ENCODE results near the gene HOXC9.

The HOXC9 gene

DNA sequence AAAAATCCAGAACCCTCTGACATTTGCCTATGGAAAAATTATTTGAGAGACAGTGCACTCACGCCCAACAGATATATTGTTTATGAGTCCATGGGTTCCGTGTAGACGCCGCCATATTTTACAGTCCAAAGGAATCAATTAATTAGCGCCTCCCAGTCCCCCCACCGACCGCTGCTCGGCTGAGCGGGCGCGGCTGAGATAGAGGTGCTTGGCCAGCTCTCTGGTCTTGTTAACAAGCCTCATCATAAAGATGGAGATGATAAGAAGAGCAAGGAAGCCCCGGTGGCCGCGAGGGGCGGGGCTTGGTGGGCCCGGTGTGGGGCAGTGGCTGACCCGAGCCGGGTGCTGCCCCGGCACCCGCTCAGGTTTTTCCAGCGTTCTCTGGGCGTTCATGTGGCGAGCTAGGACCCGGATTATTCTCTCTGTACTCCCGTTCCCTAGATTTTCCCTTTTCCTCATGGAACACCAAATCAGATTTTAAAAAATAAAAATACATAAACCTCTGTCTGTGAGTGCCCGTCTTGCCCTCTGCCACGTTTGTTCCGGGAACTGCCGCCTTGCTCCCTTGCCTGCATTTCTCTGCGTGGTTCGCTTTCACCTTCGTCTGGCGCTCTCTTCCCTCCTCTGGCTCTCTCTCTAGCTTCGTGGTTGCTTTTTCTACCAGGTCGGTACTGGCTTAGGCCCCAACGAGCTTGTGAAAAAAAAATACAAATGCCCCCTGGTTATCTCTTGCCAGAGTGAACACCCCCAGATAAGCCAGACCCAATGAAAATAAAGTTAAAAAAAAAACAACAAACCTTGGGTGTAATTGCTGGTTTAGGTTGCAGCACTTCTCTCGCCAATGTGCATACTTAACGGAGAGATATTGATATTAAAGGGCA, 36.3 kb upstream of the HOXC9 start:
- no peak for DNase-seq

DNA sequence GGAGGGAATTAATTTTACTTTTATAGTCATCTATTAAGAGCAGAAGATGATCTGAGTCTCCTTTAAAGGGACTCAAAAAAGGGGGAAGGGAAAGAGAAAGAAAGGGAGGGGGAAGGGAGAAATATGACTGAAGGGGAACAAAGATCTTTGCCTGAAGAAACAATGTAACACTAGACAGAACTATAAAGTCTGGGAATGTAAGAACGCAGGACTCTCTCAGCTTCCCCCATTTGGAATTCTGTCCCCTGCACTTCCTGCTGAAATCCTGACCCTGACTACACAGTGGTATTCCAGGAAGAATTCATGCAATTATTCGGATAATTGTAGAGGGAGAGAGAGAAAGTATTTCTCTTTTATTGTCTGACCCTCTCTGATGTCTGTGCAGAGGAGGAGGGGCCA, 35.6 kb upstream of the HOXC9 start:
- DNase-seq = no peak

DNA sequence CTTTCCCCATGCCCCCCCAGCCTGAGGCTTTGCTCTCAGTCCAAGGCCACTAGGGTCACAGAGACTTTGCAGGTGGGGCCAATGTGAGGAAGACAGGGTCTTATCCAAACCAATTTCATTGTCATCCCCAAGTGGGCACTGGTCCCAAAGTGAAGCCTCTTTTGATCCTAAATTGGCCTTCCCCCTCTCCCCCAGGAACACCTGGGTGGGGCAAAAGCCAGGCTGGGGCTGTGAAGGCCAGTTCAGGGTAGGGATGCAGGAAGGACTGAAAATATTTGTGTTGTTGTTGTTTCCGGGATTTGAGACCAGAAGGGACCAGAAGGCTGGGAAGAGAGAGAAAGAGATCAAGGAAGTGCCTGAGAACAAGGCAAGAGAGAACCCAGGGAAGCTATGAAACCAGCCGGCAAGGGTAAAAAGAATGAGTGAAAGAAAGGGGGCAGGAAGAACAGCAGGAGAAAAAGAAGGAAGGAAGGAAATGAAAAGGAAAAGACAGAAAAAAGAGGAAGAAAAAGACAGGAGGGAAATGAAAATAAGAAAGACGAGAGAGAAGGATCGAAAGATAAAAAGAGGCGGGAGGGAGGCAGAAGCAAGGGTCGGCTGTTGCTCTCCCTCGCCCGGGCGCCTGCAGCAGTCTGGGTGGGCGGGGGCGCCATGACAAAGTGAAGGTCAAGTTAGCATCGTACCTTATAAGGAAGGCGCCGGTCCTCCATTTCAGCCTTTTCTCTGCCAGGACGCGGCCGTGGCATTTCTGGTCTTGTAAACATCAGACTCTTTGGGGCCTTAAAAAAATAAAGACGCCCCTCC, 34.5 kb upstream of the HOXC9 start:
- peak; percentile 81 for DNase-seq

DNA sequence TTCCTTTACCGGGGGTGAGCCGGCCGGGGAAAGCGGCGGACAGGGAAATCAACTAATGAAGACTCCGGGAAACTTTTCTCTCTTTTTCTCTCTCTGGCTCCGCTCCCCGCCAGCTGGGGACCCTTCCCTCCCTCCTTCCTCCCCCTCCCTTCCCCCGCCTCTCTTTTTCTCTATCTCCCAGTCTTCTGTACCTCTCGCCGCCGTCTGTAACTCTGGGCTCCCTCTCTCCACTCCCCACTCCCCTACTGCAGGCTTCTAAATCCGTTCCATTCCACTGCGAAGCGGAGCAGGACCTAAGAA, 33.9 kb upstream of the HOXC9 start:
- DNase-seq = no peak

DNA sequence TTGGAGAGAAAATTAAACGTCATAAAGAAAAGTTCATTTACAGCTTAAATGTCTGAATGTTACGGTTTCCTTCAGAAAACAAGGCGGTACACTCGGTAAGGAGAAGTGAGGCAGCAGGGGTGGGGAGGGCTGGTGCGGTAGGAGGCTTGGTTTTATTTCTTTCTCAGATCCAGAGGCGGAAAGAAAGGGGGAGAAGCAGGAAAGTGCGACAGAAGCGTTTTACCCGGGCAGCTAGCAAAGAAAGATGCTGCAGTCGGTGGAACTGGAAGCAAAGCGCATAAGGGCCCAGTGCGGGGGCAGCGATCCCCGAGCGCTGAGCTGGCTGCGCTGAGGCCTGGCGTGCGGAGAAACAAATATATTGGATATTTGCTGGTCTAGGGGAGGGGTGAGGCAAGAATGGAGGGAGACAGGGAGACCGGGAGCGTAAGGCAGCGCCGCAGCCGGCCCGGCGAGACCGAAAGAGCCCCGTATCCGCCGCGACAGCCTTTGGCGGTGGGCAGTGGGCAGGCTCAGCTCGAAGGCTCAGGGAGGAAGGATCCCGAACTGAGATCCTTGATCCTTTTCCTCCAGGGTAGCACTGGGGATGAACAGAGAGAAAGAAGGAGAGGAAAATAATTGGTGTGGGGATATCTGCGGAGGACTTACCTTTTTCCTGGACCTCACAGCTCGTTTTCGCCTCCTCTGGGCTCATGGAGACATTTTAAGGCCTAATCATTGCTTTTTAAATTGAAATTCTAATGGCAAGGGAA, 33.4 kb upstream of the HOXC9 start:
- DNase-seq = peak; percentile 53

DNA sequence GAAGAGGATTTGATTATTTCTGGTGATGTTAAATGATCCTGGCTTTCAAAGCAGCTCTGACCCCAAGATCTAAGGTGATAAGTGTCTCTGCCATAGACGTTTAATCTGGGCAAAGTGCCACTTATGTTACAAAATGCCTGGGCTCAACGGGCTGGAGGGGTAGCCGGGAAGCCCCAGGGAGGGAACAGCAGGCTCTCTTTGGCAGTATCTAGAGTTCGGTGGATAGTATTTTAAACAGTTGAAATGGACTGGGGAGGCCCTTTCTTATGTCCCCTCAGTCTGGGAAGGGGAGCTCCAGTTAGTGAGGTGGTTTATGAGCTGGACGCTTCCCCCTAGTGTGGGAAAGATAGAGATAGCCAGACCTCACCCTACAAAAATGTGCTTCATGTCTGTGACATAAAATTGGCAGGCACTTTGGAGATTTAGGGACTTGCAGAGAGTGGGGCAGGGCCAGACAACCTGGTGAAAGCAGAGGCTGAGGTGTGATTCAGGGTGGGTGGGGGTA, 32.5 kb upstream of the HOXC9 start:
- no peak for DNase-seq

DNA sequence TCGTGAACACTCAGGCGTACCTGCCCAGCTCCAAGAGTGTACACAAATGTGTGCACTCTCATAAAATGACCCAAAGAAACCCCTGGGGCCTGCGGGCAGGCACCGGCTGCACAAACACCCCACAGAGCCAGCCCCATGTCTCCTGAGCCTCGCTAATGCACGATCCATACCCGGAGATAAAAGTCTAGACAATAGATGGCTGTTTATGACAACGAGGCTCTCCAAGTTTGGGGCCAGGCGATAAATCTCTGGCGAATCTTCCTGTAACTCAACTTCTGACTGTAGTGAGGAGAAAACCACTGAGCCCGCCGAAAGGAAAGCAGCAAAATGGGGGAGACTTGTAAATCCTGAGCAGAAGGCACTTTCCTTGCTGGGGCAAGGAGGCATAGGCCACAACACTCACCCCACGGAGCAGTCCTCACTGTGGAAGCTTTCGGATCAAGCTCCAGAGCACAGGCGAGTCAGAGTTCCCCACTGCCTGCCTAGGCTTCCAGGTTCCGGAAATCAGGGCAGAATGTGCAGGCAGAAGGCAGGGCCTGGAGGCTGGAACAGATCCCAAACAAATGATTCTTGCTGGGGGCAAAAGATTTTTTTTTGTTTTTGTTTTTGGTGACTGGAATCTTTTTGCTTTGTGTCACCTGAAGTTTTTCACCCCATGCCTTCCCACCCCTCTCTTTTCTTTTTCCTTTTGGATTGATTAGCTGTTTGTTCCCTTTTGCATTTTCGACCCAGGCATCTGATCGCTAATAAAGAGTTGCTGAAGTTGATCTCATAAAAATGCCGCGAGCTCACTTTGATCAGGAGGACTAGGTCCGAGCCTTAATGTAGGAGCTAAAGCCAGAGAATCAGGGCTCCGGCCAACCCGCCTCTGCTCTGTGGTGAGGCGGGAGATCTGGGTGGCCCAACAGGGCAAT, 31.5 kb upstream of the HOXC9 start:
- no peak for DNase-seq

DNA sequence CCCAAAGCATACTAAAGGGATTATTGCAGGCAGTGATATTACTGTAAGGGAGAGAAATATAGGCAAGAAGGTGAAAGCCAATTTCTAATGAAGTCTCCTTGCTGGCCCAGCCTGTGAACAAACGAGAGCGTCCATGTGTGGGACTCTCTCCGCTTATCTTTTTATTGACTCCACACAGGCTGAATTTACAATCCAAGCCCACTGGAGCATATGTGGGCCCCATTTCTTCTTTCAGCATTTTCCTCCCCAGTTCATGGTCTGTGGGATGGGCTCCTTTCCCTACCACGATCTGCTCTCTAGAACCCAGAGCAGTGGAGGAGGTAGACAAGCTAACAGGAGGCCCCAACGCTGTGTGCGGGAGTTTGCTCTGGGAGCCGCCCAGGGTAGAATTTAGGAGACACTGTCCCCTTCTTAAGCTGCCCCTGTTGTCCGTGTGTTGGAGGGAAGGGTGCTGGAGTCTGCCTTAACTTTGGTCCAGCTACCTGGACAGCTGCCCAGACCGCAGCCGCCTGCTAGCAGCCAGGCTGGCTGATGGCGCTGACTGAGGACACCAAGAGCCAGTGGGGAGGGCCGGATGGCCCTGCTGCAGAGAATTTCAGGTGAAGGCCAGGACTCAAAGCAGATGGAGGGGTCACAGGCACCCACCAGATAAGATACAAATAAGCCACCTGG, 30.2 kb upstream of the HOXC9 start:
- peak; percentile 60 for DNase-seq

DNA sequence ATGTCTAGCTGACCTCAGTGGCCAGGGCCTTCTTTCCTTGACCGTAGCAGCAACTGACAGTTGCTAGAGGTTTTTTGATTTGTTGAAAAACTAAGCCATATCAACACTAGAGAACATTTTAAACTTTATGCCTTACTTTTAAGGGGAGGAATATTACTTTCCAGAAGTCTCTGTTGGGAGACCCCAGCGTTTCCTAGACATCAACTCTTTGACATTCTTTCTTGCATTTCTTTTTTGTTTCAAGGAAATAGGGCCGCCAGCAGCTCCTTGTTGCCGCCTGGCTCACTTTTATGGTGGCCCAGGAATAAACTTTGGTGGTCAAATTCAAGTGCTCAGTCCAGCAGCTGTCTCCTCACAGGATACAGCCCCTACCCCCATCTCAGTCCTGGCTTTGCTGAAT, 29.5 kb upstream of the HOXC9 start:
- no peak for DNase-seq

DNA sequence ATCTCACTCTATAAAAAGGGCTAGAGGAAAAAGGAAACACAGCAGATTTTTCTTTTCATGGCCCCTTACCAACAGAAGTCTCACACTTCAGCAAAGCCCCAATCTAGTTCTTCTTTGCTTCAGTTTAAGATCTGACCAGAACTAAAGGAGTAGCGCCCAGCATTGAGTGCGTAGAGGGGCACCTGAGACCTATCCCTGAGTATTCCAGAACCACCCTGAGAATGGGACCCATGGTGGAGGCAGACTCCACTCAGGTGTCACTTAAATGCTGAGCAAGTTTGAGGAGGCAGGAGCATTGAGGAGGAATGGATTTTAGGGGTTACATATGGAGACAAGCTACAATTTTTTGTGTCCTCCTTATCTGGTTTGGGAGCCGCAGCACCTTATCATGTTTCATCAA, 28.8 kb upstream of the HOXC9 start:
- no peak for DNase-seq

DNA sequence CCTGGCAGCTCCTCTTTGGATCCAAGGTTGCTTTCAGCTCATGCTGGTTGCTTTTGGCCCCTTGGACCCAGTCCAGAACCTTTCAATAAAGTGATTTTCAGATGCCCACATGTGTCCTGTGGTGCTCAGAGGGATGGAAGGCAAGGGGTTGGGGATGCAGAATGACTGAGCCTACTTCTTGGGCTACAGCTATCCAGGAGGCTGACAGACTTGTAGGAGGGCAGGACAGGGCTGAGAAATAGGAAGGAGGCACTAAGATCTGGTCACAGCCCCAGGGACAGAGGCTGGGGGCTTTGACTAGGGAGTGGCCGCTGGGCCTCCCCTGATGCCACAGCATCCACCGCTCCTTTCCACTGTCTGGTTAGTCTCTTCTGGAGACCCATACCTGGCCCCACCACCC, 28.3 kb upstream of the HOXC9 start:
- no peak for DNase-seq

DNA sequence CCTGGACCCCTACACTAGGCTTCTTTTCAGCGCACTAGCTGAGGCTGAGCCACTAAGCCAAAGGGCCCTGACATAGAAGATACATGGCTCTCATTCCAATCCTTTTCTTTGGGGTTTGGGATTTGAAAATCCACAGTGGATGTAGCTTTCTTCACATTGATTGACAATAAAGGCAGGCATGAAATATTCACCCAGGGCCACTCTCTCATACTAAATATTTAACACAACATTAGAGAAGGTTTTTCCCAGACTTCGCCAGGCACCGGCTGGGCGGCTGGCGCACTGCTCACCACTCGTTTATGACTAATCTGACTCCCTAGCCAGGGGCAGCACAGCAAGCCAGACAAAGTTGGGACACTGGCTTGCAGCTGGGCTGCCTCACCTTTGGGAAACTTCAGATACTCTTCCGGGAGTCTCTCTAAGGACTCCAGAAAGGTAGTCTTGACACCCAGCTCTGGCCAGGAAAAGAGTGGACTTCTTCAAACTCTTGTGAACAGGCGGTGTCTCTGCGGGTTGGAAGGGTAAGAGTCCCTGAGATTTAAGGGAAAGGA, 27.7 kb upstream of the HOXC9 start:
- DNase-seq = peak; percentile 42

DNA sequence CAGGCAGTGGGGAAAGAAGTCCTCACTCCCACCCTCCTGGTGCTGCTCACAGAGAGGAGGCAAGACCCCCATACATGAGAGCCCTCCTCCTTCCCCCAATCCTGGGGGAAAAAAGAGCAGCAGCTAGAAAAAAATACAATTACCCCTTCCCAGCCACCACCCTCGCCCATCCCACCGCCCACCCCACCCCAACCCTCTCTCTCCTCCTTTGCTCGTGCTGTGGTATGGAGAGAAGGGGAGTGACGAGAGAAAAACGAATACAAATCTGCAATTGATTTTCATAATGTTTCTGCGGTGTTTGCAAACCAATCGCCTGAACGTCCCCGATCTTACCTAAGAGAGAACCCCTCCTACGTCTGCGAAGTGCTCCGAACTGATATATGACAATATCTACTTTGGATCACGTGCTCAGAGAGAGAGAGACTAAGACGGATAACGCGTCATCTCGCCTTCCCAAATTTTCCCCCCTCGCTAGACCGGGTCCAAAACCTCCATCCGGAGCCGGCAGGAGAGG, 27.2 kb upstream of the HOXC9 start, which contains the start of gene HOXC11:
HOXC11 (plus strand) TSS at position 405 of the 514 bp plus-strand sequence. CDS start 116 bp downstream, outside the sequence.
- no peak for DNase-seq

DNA sequence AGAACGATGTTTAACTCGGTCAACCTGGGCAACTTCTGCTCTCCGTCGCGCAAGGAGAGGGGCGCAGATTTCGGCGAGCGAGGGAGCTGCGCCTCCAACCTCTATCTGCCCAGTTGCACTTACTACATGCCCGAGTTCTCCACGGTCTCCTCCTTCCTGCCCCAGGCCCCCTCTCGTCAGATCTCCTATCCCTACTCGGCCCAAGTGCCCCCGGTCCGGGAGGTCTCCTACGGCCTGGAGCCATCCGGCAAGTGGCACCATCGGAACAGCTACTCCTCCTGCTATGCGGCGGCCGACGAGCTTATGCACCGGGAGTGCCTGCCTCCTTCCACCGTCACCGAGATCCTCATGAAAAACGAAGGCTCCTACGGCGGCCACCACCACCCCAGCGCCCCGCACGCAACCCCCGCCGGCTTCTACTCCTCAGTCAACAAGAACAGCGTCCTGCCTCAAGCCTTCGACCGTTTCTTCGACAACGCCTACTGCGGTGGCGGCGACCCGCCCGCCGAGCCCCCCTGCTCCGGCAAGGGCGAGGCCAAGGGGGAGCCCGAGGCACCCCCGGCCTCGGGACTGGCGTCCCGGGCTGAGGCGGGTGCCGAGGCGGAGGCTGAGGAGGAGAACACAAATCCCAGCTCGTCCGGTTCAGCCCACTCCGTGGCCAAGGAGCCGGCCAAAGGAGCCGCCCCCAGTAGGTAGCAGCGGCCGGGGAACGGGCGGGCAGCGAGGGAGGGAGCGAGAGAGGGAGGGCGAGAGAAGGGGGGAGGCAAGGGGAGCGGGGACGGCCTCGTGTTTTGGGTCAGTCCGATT, 26.5 kb upstream of the HOXC9 start:
- peak; percentile 78 for DNase-seq

DNA sequence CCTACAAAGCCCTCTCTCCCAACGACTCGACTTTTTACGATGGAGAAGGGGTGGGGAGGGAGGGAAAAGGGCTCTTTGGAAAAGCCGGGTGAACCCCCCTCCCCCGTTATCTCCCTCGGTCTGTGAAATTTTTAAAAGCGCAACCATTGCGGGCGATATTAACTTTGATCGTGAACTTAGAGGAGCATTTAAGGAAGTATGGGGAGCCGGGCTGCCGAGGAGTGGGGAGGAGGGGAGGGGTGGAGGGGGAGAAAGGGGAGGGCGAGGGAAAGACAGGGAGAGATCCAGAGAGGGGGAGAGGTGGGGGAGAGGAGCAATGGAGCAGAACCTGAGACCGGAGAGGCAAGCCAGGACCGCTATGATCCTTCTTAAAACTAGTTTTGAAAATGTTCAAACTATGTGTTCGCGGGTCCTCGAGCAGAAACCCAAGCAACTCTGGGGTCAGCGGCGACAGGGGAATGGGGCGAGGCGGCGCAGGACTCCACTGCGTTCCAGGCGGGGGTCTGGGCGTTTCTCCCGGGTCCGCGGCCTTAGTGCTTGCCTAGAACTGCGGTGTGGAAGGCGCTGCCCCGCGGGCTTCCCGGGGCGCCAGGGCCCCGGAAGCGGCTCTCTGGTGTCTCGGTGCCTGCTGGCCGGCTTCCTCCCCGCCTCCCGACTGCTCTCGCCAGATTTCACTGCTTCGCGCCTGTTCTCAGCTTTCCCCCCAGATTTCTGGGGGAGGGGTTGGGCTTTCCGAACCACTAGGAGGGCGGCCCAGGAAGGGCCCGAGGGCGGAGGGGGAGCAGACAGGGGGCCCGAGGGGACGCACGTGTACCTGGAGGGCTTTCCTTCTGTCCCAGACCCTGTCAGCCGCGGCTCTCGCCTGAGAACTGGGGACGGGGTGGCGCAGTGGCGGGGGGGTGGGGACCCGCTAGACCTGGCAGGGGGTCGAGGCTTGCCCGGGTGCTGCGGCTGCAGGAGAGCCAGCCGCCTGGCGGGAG, 25.6 kb upstream of the HOXC9 start, which contains the start of gene HOTAIR:
HOTAIR (minus strand) TSS at position 871 of the 980 bp plus-strand sequence.
- peak; percentile 81 for DNase-seq

DNA sequence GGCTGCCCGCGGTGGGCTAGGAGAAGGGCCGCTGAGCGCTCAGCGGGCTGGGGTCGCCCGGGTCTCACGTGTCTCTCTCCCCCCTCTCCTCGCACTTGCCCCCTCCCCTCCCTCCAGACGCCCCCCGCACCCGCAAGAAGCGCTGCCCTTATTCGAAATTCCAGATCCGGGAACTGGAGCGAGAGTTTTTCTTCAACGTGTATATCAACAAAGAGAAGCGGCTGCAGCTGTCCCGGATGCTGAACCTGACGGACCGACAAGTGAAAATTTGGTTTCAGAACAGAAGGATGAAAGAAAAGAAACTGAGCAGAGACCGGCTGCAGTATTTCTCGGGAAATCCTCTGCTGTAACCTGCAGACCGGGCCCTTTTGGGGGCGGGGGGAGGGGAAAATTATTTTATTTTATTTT, 24.9 kb upstream of the HOXC9 start:
- peak; percentile 50 for DNase-seq

DNA sequence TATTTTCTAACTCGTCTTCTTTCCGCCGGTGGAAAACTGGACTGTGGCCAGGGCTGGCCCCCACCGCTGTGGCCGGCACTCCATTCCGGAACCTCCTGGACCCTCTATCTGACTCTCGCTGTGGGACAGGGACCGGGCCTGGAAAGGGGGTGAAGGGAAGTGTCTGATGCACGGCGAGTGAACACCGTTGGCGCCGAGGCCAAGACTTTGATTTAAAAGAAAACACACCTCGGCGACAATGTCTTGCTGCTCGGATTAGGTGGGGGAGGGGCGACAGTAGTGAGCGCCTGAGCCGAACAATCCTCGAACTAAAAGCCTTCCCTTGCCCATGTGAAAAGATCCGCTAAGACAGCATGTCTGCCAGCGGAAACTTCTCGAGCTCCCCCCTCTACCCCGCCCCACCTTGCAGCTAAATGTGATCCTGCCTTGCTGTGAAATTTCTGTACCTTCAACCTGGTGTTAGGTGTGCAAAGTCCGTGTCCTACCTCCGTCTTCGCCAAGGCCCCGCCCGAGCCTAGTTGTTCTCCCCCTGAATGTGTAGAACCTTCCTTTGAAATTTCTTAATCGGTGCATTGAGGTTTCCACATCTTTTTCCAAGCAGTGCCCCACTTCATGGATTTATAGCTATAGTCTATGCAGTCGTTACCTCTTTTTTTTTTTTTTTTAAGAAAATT, 24.3 kb upstream of the HOXC9 start:
- peak; percentile 44 for DNase-seq

Data from femur (tissue), 1 donor.